HUDEP-2 (cell line): ENCODE results near the gene ERI2.

Experiments used
- DNase-seq, 76 experiments: peaks; one replicate each; lab custom pipeline; 2025; ENCODE audit not compliant: unreplicated experiment in 76 of 76; lab: John Stamatoyannopoulos, UW

Gene ERI2

GRCh38 chr16:20806168-20807050 is at the start of gene ERI2, which contains the start of gene REXO5:
ERI2 (minus strand) TSS chr16:20806472; CDS start chr16:20806430, 42 bp downstream.
REXO5 (plus strand) TSS chr16:20806527; CDS start chr16:20806954, 427 bp downstream.
- DNase-seq = peak; percentile 23 to 95 (median 87)

- DNase-seq = no peak
Measured at GRCh38 chr16:20854963-20855362, 48.7 kb upstream of the ERI2 start.

DNA sequence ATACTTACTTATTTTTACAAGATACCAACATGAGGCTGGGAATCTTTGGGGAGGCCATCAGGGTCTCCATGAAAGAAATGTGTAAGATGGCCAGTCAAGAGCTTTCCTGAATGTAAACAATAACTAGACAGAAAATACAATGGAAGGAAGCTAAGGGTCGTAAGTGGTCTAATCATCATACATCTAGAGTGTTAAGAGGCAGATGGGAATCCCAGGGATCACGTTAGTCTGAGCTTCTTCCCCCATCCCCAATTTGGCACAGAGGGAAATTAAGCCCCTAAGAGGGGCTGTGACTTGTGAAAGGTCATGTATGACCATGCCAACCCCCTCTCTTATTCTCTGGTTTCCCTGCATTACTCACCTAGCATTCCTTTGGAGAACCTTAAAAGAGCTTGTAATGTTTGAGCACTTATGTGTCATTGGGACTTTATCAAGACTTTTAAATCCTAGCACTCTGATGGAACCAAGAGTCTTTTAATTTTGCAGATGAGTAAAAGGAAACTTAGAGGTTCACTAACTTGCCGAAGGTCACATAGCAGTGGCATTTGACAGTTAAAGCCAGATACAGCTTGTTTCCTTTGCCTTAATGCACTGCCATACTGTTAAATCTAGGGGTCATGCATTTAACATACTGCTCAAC is 47.8 kb upstream of the ERI2 start:
- no peak for DNase-seq

- no peak for DNase-seq
Measured at GRCh38 chr16:20853143-20853542, 46.9 kb upstream of the ERI2 start.

DNA sequence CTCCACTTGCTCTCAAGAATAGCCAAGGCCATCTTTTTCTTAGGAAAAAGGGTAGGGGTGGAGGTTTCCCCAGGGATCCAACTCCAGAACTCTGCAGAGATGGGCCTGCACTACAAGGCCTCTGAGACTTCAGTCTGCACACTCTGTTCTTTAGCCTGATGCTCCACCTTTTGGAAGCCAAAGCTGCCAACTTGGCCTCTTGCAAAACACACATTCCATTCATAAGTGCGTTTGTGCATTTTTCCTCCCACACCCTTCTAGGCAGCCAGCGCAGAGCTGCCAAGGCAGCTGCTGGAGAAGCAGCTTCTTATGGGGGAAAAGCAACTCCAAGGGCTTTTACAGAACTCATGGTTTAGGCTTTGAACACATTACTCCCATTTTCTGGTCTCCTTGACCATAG is 45.3 kb upstream of the ERI2 start:
- DNase-seq = no peak

- no peak for DNase-seq
Measured at GRCh38 chr16:20850981-20851380, 44.7 kb upstream of the ERI2 start.

DNA sequence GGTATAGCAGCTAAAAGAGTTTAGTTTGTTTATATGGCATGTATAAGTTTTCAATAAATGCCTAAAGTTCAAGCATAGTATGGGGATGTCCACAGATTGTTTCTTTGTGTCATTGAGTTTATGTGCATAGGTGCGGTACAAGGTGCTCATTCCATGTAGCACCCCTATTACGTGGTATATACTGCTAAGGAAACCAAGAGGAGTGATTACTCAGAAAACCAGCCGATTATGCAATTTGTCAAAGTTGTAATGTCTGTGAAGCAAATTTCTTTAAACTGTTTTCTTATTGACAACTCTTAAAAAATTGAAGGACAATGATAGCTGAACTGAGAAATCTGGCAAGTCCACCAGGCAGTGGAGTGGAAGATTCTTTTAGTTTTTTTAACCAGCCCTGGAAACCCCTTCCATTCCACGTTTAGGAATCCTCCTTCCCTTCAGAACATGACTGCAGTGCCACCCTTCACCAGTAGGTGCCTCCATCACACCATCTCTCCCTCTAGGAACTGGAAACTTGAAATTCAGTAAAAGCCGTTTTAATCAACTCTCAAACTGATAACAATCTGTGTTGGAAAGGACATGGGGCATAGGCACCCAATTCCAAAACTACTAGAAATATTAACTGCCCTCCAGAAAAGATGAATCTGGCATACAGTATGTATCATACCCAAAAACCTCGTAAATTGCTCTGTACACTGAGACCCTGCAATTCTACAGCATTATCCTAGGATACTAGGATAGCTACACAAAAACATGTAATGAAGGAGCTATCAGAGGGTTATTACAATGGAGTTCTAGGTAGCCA is 43.5 kb upstream of the ERI2 start:
- peak in 52 of 76 experiments; percentile 7 to 71 (median 38) for DNase-seq

GRCh38 chr16:20847550-20847949 is 41.3 kb upstream of the ERI2 start:
- no peak for DNase-seq

DNA sequence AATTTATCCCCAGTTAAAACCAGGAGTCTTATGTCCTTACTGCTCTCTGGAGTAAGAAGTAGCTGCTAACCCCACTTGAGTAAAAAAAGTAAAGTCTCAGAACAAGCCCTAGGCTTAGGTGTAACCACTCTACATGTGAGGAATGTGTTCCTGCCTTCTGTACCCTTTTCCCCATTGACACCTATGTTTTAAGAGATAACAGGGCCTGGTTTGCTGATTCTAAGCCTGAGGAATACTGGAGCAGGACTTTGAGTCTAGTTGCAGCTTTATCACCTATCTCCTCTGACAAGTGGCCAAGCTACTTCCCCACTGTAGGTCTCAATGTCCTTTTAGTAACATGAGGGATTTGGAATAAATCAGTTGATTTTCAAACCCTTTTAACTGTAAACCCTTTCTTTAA is 40.3 kb upstream of the ERI2 start:
- no peak for DNase-seq

DNA sequence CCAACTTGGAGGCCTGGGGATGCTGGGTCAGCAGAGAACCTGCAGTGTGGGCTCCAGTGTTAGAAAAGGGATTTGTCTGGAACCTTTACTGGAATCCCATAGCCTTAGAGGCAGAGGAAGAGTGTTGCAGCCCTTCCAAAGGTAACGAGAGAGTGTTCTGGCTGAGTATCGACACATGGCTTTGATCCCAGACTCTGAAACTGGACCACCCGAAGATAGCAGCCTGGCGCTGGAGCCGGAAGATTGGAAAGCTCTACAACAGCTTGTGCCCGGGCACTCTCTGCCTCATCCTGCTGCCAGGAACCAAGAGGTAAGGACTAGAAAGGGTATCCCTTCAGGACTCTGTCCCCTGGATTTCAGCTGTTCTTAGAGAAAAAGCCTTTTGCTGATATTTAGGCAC is 39.8 kb upstream of the ERI2 start:
- DNase-seq = no peak

- no peak for DNase-seq
Measured at GRCh38 chr16:20844588-20844987, 38.3 kb upstream of the ERI2 start.

DNA sequence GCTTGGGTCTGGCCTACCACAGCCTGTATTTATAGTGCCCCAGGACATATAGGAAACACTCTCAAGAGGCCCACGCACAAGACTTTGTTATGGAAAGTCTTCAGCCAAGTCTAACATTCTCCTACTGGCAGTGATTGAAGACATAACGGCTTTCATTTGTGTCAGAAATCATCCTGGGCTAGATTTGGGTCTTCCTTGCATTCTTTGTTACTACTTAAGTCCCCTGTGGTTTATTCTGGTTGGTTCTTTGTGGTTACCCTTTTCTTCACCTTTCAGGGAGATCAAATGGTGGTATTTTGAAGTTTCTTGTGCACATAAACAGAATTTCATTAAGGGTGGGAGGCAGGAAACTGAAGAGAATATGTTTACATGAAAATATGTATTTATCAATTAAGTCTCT is 37.8 kb upstream of the ERI2 start:
- no peak for DNase-seq

- DNase-seq = no peak
Measured at GRCh38 chr16:20839504-20839903, 33.2 kb upstream of the ERI2 start.

DNA sequence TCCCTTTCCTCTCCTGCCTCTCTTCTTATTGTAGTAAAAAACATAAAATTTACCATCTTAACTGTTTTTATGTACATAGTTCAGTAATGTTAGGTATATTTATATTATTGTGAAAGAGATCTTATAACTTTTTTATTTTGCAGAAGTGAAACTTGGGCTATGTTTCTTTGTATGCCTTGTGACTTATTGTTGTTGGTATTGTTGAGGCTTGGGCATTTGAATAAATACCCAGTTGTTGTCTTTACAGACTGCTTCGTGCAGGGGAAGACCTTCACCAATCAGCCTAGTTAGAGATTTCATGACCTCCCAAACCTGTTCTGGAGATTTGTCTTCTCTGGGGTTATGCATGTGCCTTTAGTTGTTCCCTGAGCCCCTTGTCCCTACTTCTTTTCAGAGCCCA is 32.0 kb upstream of the ERI2 start:
- DNase-seq = no peak

DNA sequence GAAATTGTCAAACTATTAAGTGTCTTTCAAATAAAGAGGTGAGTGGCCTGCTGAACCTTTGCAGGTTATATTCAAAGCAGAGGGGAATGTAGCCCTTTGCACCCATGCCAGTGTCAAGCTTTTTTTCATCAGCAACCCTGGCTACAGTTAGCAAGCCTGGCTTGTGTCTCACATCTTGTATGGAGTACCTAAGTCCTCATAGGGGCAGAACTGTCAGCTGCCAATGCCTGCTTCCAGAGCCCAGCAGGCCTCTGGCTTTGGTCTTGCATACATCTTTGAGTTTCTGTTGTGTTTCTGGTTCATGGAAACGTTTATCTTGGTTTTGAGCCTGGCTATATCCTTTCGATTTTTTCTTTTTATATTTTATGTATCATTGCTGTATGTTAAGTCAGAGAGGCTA is 26.8 kb upstream of the ERI2 start:
- DNase-seq = no peak

GRCh38 chr16:20830372-20830771 is 24.1 kb upstream of the ERI2 start:
- DNase-seq = no peak

DNA sequence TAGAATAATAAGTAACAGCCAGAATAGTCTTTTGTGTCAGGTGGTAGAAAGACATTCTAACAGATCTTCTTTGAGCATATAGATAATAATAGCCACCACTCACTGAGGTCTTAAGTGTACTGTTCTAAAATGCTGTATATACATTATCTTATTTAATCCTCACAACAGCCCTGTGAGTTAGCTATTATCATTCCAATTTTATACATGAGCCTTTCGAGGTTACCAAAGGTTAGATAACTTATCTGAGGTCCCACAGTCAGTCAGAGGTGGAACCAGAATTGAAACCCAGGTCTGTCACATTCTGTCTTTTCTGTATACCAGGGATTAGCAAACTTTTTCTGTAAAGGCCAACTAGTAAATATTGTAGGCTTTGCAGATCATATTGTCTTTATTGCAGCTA is 23.3 kb upstream of the ERI2 start:
- peak in 22 of 76 experiments; percentile 2 to 58 (median 28) for DNase-seq

GRCh38 chr16:20826039-20826566 is 19.8 kb upstream of the ERI2 start:
- DNase-seq = peak in 65 of 76 experiments; percentile 6 to 95 (median 64)

DNA sequence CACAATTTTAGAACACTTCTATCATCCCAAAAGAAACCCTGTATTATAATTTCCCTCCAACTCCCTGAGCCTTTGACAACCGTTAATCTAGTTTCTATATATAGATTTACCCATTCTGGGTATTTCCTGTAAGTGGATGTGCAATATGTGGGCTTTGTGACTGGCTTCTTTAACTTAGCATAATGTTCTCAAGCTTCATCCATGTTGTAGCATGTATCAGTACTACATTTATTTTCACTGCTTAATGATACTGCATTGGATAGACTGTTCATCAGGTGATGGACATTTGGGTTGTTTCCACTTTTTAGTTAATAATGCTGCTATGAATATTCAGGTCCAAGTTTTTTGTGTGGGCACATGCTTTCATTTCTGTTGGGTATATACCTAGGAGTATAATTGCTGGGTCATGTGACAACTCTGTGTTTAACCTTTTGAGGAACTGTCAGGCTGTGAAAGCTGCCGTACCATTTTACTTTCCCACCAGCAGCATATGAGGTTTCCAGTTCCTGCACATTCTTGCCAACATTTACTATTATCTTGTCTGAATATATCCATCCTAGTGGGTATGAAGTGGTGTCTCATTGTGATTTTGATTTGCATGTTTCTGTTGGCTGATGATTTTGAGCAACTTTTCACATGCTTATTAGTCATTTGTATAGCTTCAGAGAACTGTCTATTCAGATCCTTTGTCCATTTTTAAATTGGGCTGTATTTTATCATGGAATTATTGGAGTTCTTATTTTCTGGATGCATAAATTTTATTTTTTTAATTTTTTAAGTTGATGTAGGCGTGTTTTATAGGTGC is 16.5 kb upstream of the ERI2 start:
- DNase-seq = no peak

- DNase-seq = no peak
Measured at GRCh38 chr16:20821682-20822081, 15.4 kb upstream of the ERI2 start.
